Transverse colon (tissue), 4 donors: ENCODE data around the gene UPK1A.

Experiments
- CTCF ChIP-seq, 5 experiments: fragments of 200-600 bp in 3 of 5; fragments of 450-650 bp in 2 of 5; sonication (generic) in 3 of 5; IDR thresholded peaks; 1 replicate in 2 of 5; 2 replicates in 3 of 5; pipeline ENCODE4 v1.5.1; 2016 to 2017; ENCODE audit warnings: antibody characterized with exemption in 5 of 5, inconsistent platforms in 3 of 5, mild to moderate bottlenecking in 2 of 5, moderate library complexity in 1 of 5
- EP300 ChIP-seq: sonication (generic); formaldehyde crosslinking; IDR thresholded peaks from one replicate; pipeline ENCODE4 v1.6.1; 2017; ENCODE audit warnings: antibody characterized with exemption, low read depth
- POLR2A ChIP-seq: fragments of 450-650 bp; IDR thresholded peaks from one replicate; pipeline ENCODE4 v1.6.1; 2016; ENCODE audit warnings: antibody characterized with exemption, mild to moderate bottlenecking, moderate library complexity
- POLR2AphosphoS5 ChIP-seq, 3 donors: sonication (generic); formaldehyde crosslinking; IDR thresholded peaks; one replicate each; pipeline ENCODE4 v1.6.1; 2016; ENCODE audit warnings: antibody characterized with exemption in 3 of 3

- TF ChIP-seq CTCF (IDR thresholded peaks at IDR 0.05) (peak in 3 of 5 experiments; percentile 13 to 24 (median 14)), POLR2AphosphoS5 (IDR thresholded peaks at IDR 0.05) (no peak), EP300 (no peak), POLR2A (no peak)
Measured at GRCh38 chr19:35657904-35658700, 8.2 kb upstream of the UPK1A start.
